Left lung (tissue), 10 donors: Measurements from ENCODE around the gene CACUL1. TPM values are rescaled to one million over a fixed set of nuclear protein-coding genes. Genes with fewer than 3 reads are reported as not detected.

Experiments
- ATAC-seq: fragments of 200-7000 bp; cut with Tn5 transposase; one replicate; pipeline ENCODE4 v1.9.1; 2020; ENCODE audit warnings: moderate library complexity
- DNase-seq, 4 donors: peaks; one replicate each; pipeline ENCODE4 v3.0.0-alpha.2; 2013 to 2020
- H3K27ac ChIP-seq, 2 donors: fragments of 200-600 bp; sonication (generic) in 1 of 2; one replicate each; pipeline versions ENCODE4 v1.5.0 to v1.8.0; 2020 to 2021
- H3K27me3 ChIP-seq, 2 donors: fragments of 200-600 bp; sonication (generic) in 1 of 2; one replicate each; pipeline versions ENCODE4 v1.5.0 to v1.8.0; 2020 to 2021
- H3K36me3 ChIP-seq, 2 donors: fragments of 200-600 bp; sonication (generic) in 1 of 2; one replicate each; pipeline versions ENCODE4 v1.5.0 to v1.8.0; 2020 to 2021
- H3K4me1 ChIP-seq, 2 donors: fragments of 200-600 bp; one replicate each; pipeline ENCODE4 v1.8.0; 2021
- H3K4me3 ChIP-seq, 2 donors: fragments of 200-600 bp; sonication (generic) in 1 of 2; one replicate each; pipeline versions ENCODE4 v1.5.0 to v1.8.0; 2020 to 2021; ENCODE audit warnings: mild to moderate bottlenecking in 1 of 2
- H3K9me3 ChIP-seq, 2 donors: fragments of 200-600 bp; sonication (generic) in 1 of 2; one replicate each; pipeline versions ENCODE4 v1.5.0 to v1.8.0; 2020 to 2021
- intact Hi-C, 2 donors: fragments of 100-400 bp; cut with DNase I; formaldehyde crosslinking; loops; one replicate each; pipeline versions ENCODE4 v1.11.2 to v1.14.2; 2022
- polyA plus RNA-seq, 6 donors: library from polyadenylated mRNA; unstranded; fragments of 120-200 nt; gene quantifications; one replicate each; pipeline ENCODE4 v1.2.1, GENCODE V29; 2013; ENCODE audit not compliant: insufficient read length in 6 of 6
- total RNA-seq, 2 donors: library from RNA; stranded (reverse); fragmentation: NEBNext Ultra II Directional; extraction: Animal tissue kit (Norgen Biotek cat#: 25700); gene quantifications; one replicate each; pipeline ENCODE4 v1.2.1, GENCODE V29; 2021
- TF ChIP-seq, protein P1 (sequence below), 2 donors: fragments of 200-600 bp; sonication (generic) in 1 of 2; IDR thresholded peaks; one replicate each; pipeline versions ENCODE4 v1.5.0 to v1.8.0; 2021; ENCODE audit warnings: antibody characterized with exemption in 2 of 2
- donor health status: DM: no; HTN: yes; CAD: no.
- donor health status: DM: no; HTN: no; CAD: no.

CACUL1 gene
- total and polyA plus RNA-seq, 8 donors = 35.1 to 46.1 (median 37.3) TPM

DNA sequence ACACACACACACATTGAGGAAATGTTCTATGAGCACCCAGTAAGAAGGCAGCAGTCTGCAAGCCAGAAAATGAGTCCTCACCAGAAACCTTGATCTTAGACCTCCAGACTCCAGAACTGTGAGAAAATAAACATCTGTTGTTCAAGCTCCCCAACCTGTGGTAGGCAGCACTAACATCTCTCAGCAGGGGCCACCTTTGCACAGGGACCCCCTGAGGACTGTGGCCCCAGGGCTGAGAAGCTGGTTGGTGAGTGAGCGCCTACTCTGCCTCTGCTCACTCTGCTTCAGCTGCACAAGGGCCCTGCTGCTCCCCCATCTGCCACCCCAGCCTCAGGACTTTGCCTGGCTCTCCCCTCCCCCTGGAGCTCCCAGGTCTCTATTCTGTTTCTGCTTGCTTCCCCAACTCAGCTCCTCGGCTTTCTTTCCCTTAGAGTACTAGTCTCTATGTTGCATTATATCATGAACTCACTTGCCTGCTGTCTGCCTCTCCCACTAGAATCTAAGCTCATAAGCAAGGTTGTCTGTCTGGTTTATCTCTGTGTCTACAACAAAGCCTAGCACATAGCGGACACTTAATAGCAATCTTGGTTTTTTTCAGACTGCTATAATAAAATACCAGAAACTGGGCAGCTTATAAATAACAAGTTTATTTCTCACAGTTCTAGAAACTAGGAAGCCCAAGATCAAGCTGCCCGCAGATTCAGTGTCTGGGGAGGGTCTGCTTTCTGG lies 118.9 kb downstream of the CACUL1 start:
- Histone ChIP-seq H3K4me3 (no peak overlapping the region), H3K36me3 (no peaks in the 10 kb centered on the region), H3K27ac (no peak overlapping the region), H3K4me1 (no peaks in the 10 kb centered on the region), H3K9me3 (peaks cover 0 to 10% of the 10 kb centered on the region in 2 donors), H3K27me3 (no peaks in the 10 kb centered on the region)
- no peak for DNase-seq
- TF ChIP-seq, protein P1, sequence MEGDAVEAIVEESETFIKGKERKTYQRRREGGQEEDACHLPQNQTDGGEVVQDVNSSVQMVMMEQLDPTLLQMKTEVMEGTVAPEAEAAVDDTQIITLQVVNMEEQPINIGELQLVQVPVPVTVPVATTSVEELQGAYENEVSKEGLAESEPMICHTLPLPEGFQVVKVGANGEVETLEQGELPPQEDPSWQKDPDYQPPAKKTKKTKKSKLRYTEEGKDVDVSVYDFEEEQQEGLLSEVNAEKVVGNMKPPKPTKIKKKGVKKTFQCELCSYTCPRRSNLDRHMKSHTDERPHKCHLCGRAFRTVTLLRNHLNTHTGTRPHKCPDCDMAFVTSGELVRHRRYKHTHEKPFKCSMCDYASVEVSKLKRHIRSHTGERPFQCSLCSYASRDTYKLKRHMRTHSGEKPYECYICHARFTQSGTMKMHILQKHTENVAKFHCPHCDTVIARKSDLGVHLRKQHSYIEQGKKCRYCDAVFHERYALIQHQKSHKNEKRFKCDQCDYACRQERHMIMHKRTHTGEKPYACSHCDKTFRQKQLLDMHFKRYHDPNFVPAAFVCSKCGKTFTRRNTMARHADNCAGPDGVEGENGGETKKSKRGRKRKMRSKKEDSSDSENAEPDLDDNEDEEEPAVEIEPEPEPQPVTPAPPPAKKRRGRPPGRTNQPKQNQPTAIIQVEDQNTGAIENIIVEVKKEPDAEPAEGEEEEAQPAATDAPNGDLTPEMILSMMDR (IDR thresholded peaks at IDR 0.05) = no peak
- no peak for ATAC-seq
- intact Hi-C loops = no loop called here

DNA sequence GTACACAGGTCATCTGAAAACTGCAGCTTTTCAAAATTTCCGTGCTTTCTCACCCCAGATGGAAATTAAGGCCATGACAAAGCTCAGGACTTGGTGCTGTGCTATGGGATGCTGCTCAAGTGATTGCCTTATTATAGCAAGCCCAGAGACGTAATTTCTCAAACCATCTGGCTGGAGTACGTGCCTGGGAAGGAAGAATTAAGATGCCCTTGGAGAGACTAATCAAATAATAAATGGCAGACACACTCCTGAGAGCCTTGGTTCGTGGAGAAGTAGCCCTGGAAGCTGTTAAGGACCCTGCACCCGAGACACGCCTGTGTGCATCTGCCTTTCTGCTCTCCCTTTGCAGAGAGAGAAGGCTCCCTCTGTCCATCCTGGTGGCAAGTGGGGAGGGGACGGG lies 121.0 kb downstream of the CACUL1 start:
- H3K4me1 ChIP-seq = no peaks in the 10 kb centered on the region

DNA sequence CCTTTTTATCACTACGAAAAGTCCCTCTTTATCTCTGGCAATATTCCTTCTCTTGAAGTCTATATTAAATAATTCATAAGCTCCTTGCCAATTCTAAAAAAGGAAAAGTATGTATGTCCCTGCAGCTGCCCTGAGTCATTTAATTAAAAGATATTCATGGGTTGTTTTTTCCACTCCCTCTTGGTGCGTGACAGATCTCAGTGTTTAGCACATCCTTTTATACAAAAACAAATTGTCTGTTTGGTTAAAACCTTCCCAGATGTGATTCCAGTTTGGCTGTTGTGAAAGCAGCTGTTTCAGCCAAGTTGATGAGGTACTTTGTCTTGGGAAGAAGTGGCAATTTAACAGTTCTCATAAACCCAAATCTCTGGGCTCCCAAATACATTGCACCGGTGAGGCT lies 125.6 kb downstream of the CACUL1 start:
- Histone ChIP-seq H3K4me3 (no peak overlapping the region), H3K27me3 (no peaks in the 10 kb centered on the region), H3K27ac (no peak overlapping the region), H3K36me3 (no peaks in the 10 kb centered on the region), H3K4me1 (no peaks in the 10 kb centered on the region), H3K9me3 (no peaks in the 10 kb centered on the region)
- DNase-seq (no peak), ATAC-seq (peak; percentile 13)
- TF ChIP-seq, protein P1 (IDR thresholded peaks at IDR 0.05) = no peak
- intact Hi-C loops = no loop called here

More for the DNA sequence above, 121.0 kb downstream of the CACUL1 start:
- ATAC-seq = no peak
- no peak overlapping the region for H3K4me3 ChIP-seq
- H3K27me3 ChIP-seq = no peaks in the 10 kb centered on the region
- no peaks in the 10 kb centered on the region for H3K36me3 ChIP-seq
- no peak for DNase-seq
- peaks cover 0 to 2% of the 10 kb centered on the region in 2 donors for H3K9me3 ChIP-seq
- intact Hi-C loops = no loop called here
- TF ChIP-seq, protein P1 (IDR thresholded peaks at IDR 0.05) = no peak
- no peak overlapping the region for H3K27ac ChIP-seq

DNA sequence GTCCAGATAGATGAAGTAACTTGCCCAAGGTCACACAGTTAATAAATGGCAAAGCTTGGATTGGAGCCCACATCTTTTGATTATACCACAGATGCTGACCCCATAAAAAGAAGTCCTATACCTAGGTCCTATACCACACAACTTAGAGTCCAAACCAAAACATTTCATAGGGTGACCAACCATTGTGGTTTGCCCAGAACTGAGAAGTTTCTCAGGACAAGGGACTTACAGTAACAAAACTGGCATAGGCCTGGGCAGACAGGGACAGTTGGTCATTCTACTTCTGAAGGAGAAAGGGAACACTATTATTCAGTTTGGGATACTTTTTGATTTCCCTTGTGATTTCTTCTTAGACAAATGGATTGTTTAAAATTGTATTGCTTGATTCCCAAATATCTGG lies 126.4 kb downstream of the CACUL1 start:
- TF ChIP-seq, protein P1 (IDR thresholded peaks at IDR 0.05) = no peak
- intact Hi-C loops = no loop called here
- H3K27ac ChIP-seq = no peak overlapping the region

DNA sequence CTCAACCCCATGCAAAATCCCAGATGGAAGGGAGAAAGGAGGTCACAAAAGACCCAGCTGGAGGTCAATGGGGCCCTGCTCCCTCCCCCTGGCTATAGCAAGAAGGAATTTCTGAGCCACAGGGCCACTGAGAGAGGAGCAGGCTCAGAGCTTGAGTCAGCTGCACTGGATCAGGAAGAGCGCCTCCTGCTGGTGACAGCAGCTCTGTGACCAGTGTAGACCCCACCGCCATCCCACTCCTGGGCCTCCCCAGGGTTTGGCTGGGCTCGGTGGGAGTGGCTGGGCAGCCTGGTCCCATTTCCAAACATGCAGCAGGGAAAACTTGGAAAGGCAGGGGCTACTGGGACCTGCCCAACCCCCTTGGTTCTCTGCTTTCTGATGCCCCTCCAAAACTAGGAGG lies 127.8 kb downstream of the CACUL1 start:
- Histone ChIP-seq H3K36me3 (no peaks in the 10 kb centered on the region), H3K4me3 (no peak overlapping the region), H3K4me1 (no peaks in the 10 kb centered on the region), H3K27me3 (no peaks in the 10 kb centered on the region), H3K9me3 (no peaks in the 10 kb centered on the region), H3K27ac (no peak overlapping the region)
- ATAC-seq = no peak
- TF ChIP-seq, protein P1 (IDR thresholded peaks at IDR 0.05) = no peak
- no peak for DNase-seq
- intact Hi-C loops = no loop called here

More for the DNA sequence above, 126.4 kb downstream of the CACUL1 start:
- Histone ChIP-seq H3K9me3 (no peaks in the 10 kb centered on the region), H3K27me3 (no peaks in the 10 kb centered on the region), H3K36me3 (no peaks in the 10 kb centered on the region), H3K4me3 (no peak overlapping the region), H3K4me1 (no peaks in the 10 kb centered on the region)
- DNase-seq (no peak), ATAC-seq (no peak)

Other genes starting within 250 kb of the CACUL1 start
- gene PRLHR, start 159.3 kb downstream of the CACUL1 start, total RNA-seq = not detected
- gene PRLHR, start 159.3 kb downstream of the CACUL1 start, polyA plus RNA-seq = under 1 TPM; 0.03 to 0.08 (median 0.04) TPM